GM21423 (cell line): ENCODE results near the gene CT45A3.
"Not testable (repeated sequence)": the region's sequence is repeated elsewhere in the genome, so short reads cannot be mapped to it uniquely, and the experiment has no call there.

ENCODE experiments used
- ATAC-seq: cut with Tn5 transposase; IDR thresholded peaks from one replicate; pipeline ENCODE4 v1.9.1; 2021; ENCODE audit warnings: mild to moderate bottlenecking, moderate library complexity; ENCODE audit not compliant: unreplicated experiment

Gene CT45A3

GRCh38 chrX:135768091-135768490, at the start of gene CT45A3:
Gene CT45A3 (minus strand): TSS chrX:135768191. CDS start chrX:135764444, 3,747 bp downstream.
- not testable (repeated sequence) for ATAC-seq

- not testable (repeated sequence) for ATAC-seq
Observed at GRCh38 chrX:135802687-135803086, 34.7 kb upstream of the CT45A3 start, which contains the start of gene CT45A6. Gene CT45A6 (minus strand): TSS chrX:135802787. CDS start chrX:135798993, 3,794 bp downstream.

- not testable (repeated sequence) for ATAC-seq
Observed at GRCh38 chrX:135785403-135785802, 17.4 kb upstream of the CT45A3 start, which contains the start of gene CT45A5. Gene CT45A5 (minus strand): TSS chrX:135785503. CDS start chrX:135781729, 3,774 bp downstream.

GRCh38 chrX:135744739-135745138, 23.3 kb downstream of the CT45A3 start:
- ATAC-seq, result not testable (repeated sequence)

- ATAC-seq, result no peak
Observed at GRCh38 chrX:135741192-135741715, 26.7 kb downstream of the CT45A3 start.

- peak; percentile 73 for ATAC-seq
Observed at GRCh38 chrX:135740681-135741149, 27.3 kb downstream of the CT45A3 start.

GRCh38 chrX:135737366-135738071, 30.5 kb downstream of the CT45A3 start:
- no peak for ATAC-seq

- ATAC-seq, result not testable (repeated sequence)
Observed at GRCh38 chrX:135734666-135735065, 33.3 kb downstream of the CT45A3 start.

- no peak for ATAC-seq
Observed at GRCh38 chrX:135713795-135714194, 54.2 kb downstream of the CT45A3 start.

GRCh38 chrX:135713183-135713689, 54.8 kb downstream of the CT45A3 start, which contains the start of gene CT45A1:
Gene CT45A1 (plus strand): TSS chrX:135713639. CDS start chrX:135718941, 5,302 bp downstream.
- not testable (repeated sequence) for ATAC-seq
